ENCODE data around the gene ZNF784. TPM values are rescaled to one million over a fixed set of nuclear protein-coding genes. Genes with fewer than 3 reads are reported as not detected.

Gene ZNF784
- total and polyA plus RNA-seq, 2 of the 8 experiments (the other 6 are each of a cell fraction or from before 2014, with no cell fraction given), result 6.5 to 8.0 TPM

GRCh38 chr19:55624109-55625003 is at the start of gene ZNF784 (continued):
- TF ChIP-seq, protein P1, sequence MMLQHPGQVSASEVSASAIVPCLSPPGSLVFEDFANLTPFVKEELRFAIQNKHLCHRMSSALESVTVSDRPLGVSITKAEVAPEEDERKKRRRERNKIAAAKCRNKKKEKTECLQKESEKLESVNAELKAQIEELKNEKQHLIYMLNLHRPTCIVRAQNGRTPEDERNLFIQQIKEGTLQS (IDR thresholded peaks at IDR 0.05; ENCODE audit: insufficient read depth, low read depth, low read length), result no peak
- no peak for TF ChIP-seq SRF (IDR thresholded peaks at IDR 0.05; ENCODE audit: low read depth, low read length)
- no peak for TF ChIP-seq BACH1 (IDR thresholded peaks at IDR 0.05; ENCODE audit: low read length)
- TF ChIP-seq SIX5 (IDR thresholded peaks at IDR 0.05; ENCODE audit: low read depth, low read length), result no peak
- TF ChIP-seq EZH2 (IDR thresholded peaks at IDR 0.05; ENCODE audit: low read depth, low read length, severe bottlenecking), result no peak
- peak; percentile 67 for TF ChIP-seq NRF1 (IDR thresholded peaks at IDR 0.05; ENCODE audit: low read depth, low read length)
- no peak for TF ChIP-seq POU5F1 (IDR thresholded peaks at IDR 0.05; ENCODE audit: low read depth, low read length)
- TF ChIP-seq ASH2L (IDR thresholded peaks at IDR 0.05; ENCODE audit: low read length), result peak; percentile 40
- TF ChIP-seq EP300 (IDR thresholded peaks at IDR 0.05; ENCODE audit: borderline replicate concordance in 1 of 2, low read depth in 2 of 2, low read length in 2 of 2), result no peak
- TF ChIP-seq BRCA1 (IDR thresholded peaks at IDR 0.05; ENCODE audit: low read depth, low read length), result no peak
- peak; percentile 27; the same call in 1 of the 2 replicates for TF ChIP-seq CHD2 (IDR thresholded peaks at IDR 0.05; ENCODE audit: low read length)
- no peak for TF ChIP-seq GTF2F1 (IDR thresholded peaks at IDR 0.05; ENCODE audit: borderline replicate concordance, low read depth, low read length)
- TF ChIP-seq RXRA (IDR thresholded peaks at IDR 0.05; ENCODE audit: insufficient read depth, low read depth, low read length), result no peak
- peak; percentile 43 for TF ChIP-seq KDM4A (IDR thresholded peaks at IDR 0.05; ENCODE audit: low read depth, low read length, severe bottlenecking)
- TF ChIP-seq, protein P2, sequence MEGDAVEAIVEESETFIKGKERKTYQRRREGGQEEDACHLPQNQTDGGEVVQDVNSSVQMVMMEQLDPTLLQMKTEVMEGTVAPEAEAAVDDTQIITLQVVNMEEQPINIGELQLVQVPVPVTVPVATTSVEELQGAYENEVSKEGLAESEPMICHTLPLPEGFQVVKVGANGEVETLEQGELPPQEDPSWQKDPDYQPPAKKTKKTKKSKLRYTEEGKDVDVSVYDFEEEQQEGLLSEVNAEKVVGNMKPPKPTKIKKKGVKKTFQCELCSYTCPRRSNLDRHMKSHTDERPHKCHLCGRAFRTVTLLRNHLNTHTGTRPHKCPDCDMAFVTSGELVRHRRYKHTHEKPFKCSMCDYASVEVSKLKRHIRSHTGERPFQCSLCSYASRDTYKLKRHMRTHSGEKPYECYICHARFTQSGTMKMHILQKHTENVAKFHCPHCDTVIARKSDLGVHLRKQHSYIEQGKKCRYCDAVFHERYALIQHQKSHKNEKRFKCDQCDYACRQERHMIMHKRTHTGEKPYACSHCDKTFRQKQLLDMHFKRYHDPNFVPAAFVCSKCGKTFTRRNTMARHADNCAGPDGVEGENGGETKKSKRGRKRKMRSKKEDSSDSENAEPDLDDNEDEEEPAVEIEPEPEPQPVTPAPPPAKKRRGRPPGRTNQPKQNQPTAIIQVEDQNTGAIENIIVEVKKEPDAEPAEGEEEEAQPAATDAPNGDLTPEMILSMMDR (IDR thresholded peaks at IDR 0.05; ENCODE audit: control extremely low read depth in 1 of 3, insufficient read depth in 1 of 3, low read depth in 1 of 3, low read length in 3 of 3), result no peak
- peak; percentile 86 for TF ChIP-seq TBP (IDR thresholded peaks at IDR 0.05; ENCODE audit: low read depth, low read length)
- TF ChIP-seq, protein P3, sequence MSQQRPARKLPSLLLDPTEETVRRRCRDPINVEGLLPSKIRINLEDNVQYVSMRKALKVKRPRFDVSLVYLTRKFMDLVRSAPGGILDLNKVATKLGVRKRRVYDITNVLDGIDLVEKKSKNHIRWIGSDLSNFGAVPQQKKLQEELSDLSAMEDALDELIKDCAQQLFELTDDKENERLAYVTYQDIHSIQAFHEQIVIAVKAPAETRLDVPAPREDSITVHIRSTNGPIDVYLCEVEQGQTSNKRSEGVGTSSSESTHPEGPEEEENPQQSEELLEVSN (IDR thresholded peaks at IDR 0.05), result peak; percentile 73
- TF ChIP-seq BCL11A (IDR thresholded peaks at IDR 0.05; ENCODE audit: low read depth in 2 of 2, low read length in 2 of 2), result no peak
- TF ChIP-seq KDM1A (IDR thresholded peaks at IDR 0.05; ENCODE audit: borderline replicate concordance, low read length), result no peak
- TF ChIP-seq SP4 (IDR thresholded peaks at IDR 0.05; ENCODE audit: low read length), result peak; percentile 73; the same call in 1 of the 2 replicates
